ACC112 (cell line): ENCODE results near the gene HMBS.
"Not testable (repeated sequence)": the region's sequence is repeated elsewhere in the genome, so short reads cannot be mapped to it uniquely, and the experiment has no call there.

Experiments
- H2AFZ ChIP-seq: fragments of 200-600 bp; sonication (generic); one replicate; pipeline ENCODE4 v1.6.0; 2017; ENCODE audit warnings: antibody characterized with exemption, low read length; ENCODE audit not compliant: unreplicated experiment
- H3K27ac ChIP-seq: fragments of 200-600 bp; sonication (generic); 2 replicates; pipeline ENCODE4 v1.5.1; 2014; ENCODE audit warnings: low read depth, mild to moderate bottlenecking, antibody characterized with exemption, low read length, moderate library complexity
- H3K27me3 ChIP-seq: fragments of 200-600 bp; sonication (generic); 2 replicates; pipeline ENCODE4 v1.6.1; 2014; ENCODE audit warnings: mild to moderate bottlenecking, antibody characterized with exemption, low read length, moderate library complexity, mixed read lengths; ENCODE audit not compliant: insufficient read depth
- H3K36me3 ChIP-seq: fragments of 200-600 bp; sonication (generic); 2 replicates; pipeline ENCODE4 v1.6.1; 2016; ENCODE audit warnings: mild to moderate bottlenecking, antibody characterized with exemption, low read length, moderate library complexity, mixed read lengths; ENCODE audit not compliant: insufficient read depth
- H3K4me1 ChIP-seq: fragments of 200-600 bp; sonication (generic); one replicate; pipeline ENCODE4 v1.6.1; 2016; ENCODE audit warnings: low read length, mixed read lengths; ENCODE audit not compliant: insufficient read depth, unreplicated experiment, control insufficient read depth
- H3K4me3 ChIP-seq: fragments of 200-600 bp; sonication (generic); 2 replicates; pipeline ENCODE4 v1.5.1; 2014; ENCODE audit warnings: mild to moderate bottlenecking, low read depth, low read length
- H3K79me2 ChIP-seq: fragments of 200-600 bp; sonication (generic); one replicate; pipeline ENCODE4 v1.6.0; 2016; ENCODE audit warnings: low read length; ENCODE audit not compliant: control insufficient read depth, unreplicated experiment, insufficient read depth

The HMBS gene

GRCh38 chr11:119120639-119121007, 35.9 kb downstream of the HMBS start:
- H3K27ac ChIP-seq = peak overlapping the region; percentile 19; the same call in 1 of the 2 replicates
- H3K4me3 ChIP-seq = peak overlapping the region; percentile 98

DNA sequence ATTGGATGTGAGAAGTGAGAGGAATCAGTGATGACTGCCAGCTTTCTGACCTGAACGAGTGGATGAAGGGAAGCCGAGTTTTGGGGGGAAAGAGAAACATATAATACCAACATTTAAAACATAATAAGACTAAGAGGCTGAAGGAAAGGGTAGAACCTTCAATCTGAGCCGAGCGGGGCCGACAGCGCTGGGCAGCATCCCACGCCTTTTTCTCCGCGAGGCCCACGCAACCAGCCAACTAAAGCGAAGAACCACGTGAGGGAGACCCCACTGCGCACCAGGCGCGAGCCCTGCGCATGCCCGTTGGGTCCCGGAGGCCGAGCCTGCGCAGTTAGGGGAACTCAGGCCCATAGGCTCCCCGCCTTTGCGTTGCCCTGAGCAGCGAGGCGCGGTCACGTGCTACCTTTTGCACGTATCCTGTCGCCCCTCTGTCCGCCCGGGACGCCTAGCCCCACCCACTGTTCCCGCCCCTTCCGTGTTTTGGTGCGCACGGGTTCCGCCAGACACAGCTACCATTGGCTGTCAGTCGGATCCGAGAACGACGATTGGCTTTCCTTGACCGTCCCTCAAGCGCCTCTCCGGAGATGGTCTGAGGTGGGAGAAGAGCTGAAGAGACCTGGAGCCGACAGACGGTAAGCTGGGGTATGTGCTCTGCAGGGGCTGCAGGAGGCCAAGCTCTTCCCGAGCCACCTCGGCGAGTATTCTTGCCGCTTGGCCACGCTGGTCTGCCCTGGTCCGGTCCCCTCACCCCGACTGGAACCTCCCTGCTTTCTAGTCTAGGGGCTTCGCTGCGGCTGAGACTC, 36.5 kb downstream of the HMBS start, which contains the start of gene HINFP:
Gene HINFP, plus strand, starts transcription at position 573 of the 803 bp plus-strand sequence. CDS start 5,365 bp downstream, outside the sequence.
- Histone ChIP-seq H3K79me2 (peaks cover 19% of the 10 kb centered on the region), H3K27ac (peak within 1 kb of the TSS; percentile 19), H3K4me3 (peak within 1 kb of the TSS; percentile 98), H3K27me3 (no peaks in the 10 kb centered on the region), H3K36me3 (no peaks in the 10 kb centered on the region), H2AFZ (peak within 1 kb of the TSS; percentile 78), H3K4me1 (peaks cover 9% of the 10 kb centered on the region)

More at GRCh38 chr11:119120639-119121007, 35.9 kb downstream of the HMBS start:
- Histone ChIP-seq H3K36me3 (no peaks in the 10 kb centered on the region), H3K79me2 (peaks cover 19% of the 10 kb centered on the region), H3K27me3 (no peaks in the 10 kb centered on the region), H2AFZ (peak overlapping the region; percentile 78), H3K4me1 (peaks cover 9% of the 10 kb centered on the region)

DNA sequence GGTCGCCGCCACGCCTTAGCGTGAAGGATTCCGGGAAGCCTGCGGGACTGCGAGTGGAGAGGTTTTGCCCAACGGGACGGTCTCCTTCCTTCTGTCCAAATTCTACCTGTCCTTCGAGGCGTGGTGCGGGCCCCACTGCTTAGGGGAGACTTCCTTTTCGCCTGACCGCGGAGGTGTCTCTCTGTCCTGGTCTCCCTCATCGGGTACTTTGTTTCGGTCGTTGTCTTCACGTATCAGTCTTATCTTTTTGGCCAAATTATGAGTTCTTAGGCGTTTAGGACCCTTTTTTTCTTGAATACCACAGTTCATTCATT, 37.1 kb downstream of the HMBS start:
- Histone ChIP-seq H3K27ac (peak overlapping the region; percentile 18), H3K4me3 (peak overlapping the region; percentile 98)

DNA sequence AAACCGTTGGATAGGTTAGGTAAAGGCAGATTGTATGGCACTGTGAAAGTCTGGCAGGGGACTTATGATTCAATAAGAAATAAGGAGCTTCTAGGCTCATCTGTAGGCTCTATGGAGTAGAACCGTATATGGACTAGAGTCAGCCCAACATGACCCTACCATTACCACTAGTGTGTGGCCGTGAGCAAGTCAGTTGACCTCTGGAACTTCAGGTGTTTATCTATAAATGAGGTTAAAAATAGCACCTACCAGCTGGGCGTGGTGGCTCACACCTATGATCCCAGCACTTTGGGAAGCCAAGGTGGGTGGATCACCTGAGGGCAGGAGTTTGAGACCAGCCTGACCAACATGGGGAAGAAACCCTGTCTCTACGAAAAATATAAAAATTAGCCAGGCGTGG, 41.1 kb downstream of the HMBS start:
- peaks cover 19% of the 10 kb centered on the region for H3K79me2 ChIP-seq
- H2AFZ ChIP-seq = no peak overlapping the region
- H3K4me3 ChIP-seq = no peak overlapping the region
- H3K4me1 ChIP-seq = peaks cover 7% of the 10 kb centered on the region
- H3K36me3 ChIP-seq = 0 out of 2 replicates have a peak, but pooled peaks cover 3% of the 10 kb centered on the region
- no peaks in the 10 kb centered on the region for H3K27me3 ChIP-seq
- no peak overlapping the region for H3K27ac ChIP-seq

More for the DNA sequence above, 37.1 kb downstream of the HMBS start:
- H3K79me2 ChIP-seq = peaks cover 19% of the 10 kb centered on the region
- peak overlapping the region; percentile 77 for H2AFZ ChIP-seq
- no peaks in the 10 kb centered on the region for H3K36me3 ChIP-seq
- H3K4me1 ChIP-seq = peaks cover 9% of the 10 kb centered on the region
- no peaks in the 10 kb centered on the region for H3K27me3 ChIP-seq

- Histone ChIP-seq H3K79me2 (peaks cover 15% of the 10 kb centered on the region), H2AFZ (no peak overlapping the region), H3K27ac (no peak overlapping the region), H3K4me1 (peaks cover 7% of the 10 kb centered on the region), H3K36me3 (0 out of 2 replicates have a peak, but pooled peaks cover 7% of the 10 kb centered on the region), H3K27me3 (no peaks in the 10 kb centered on the region), H3K4me3 (no peak overlapping the region)
Measured at GRCh38 chr11:119126675-119127268, 42.1 kb downstream of the HMBS start.

DNA sequence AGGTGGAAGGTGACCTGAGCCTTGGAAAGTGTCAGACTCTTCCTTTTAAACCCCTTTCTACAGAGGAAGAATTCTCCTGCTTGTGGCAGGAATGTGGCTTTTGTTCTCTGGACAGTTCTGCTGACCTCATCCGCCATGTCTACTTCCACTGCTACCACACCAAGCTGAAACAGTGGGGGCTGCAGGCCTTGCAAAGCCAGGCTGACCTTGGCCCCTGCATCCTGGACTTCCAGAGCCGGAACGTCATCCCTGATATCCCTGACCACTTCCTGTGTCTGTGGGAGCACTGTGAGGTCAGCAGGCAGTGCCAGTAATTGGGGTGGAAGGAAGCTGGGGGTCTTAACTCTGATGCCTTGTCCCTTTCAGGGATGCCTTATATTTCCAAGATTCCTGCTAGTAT, 46.0 kb downstream of the HMBS start:
- Histone ChIP-seq H3K36me3 (peaks cover 19% of the 10 kb centered on the region; the same call in 1 of the 2 replicates), H3K4me3 (no peak overlapping the region)

GRCh38 chr11:119134389-119134978, 49.8 kb downstream of the HMBS start:
- no peak overlapping the region for H2AFZ ChIP-seq
- peaks cover 3% of the 10 kb centered on the region for H3K4me1 ChIP-seq
- no peaks in the 10 kb centered on the region for H3K79me2 ChIP-seq
- H3K27me3 ChIP-seq = no peaks in the 10 kb centered on the region
- H3K4me3 ChIP-seq = no peak overlapping the region
- no peak overlapping the region for H3K27ac ChIP-seq
- H3K36me3 ChIP-seq = peaks cover 19% of the 10 kb centered on the region; the same call in 1 of the 2 replicates

More for the DNA sequence above, 46.0 kb downstream of the HMBS start:
- Histone ChIP-seq H3K27ac (no peak overlapping the region), H2AFZ (no peak overlapping the region), H3K27me3 (no peaks in the 10 kb centered on the region), H3K79me2 (no peaks in the 10 kb centered on the region), H3K4me1 (peaks cover 3% of the 10 kb centered on the region)

- H3K79me2 ChIP-seq, H2AFZ ChIP-seq, H3K4me1 ChIP-seq, H3K27ac ChIP-seq, H3K36me3 ChIP-seq, H3K27me3 ChIP-seq, H3K4me3 ChIP-seq: not testable (repeated sequence)
Measured at GRCh38 chr11:119139276-119139675, 54.6 kb downstream of the HMBS start.
